ENCODE data around the gene PRELID3B.

The PRELID3B gene

DNA sequence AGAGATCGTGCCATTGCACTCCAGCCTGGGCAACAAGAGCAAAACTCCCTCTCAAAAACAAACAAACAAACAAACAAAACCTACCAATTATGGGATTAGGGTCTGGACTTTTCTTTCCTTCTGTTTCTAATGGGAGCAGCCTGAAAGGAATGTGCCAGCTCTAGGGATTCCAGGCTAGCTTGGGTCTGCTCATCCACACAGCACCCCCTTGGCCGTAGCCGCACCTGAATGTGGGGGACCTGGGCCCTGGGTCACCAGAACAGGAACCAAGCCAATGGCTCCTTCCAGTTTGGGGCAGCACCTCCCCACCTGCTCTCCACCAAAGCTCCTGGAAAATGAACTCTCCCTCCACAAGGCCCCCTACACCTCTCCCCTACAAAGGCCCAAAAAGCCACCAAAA, 42.3 kb downstream of the PRELID3B start:
- in situ Hi-C loops (cut with HindIII; ENCODE audit: low sequenced_read_pairs) = no loop called here

- in situ Hi-C loops (cut with HindIII; ENCODE audit: low sequenced_read_pairs) = no loop called here
Measured at GRCh38 chr20:58998656-58999055, 43.9 kb downstream of the PRELID3B start.

DNA sequence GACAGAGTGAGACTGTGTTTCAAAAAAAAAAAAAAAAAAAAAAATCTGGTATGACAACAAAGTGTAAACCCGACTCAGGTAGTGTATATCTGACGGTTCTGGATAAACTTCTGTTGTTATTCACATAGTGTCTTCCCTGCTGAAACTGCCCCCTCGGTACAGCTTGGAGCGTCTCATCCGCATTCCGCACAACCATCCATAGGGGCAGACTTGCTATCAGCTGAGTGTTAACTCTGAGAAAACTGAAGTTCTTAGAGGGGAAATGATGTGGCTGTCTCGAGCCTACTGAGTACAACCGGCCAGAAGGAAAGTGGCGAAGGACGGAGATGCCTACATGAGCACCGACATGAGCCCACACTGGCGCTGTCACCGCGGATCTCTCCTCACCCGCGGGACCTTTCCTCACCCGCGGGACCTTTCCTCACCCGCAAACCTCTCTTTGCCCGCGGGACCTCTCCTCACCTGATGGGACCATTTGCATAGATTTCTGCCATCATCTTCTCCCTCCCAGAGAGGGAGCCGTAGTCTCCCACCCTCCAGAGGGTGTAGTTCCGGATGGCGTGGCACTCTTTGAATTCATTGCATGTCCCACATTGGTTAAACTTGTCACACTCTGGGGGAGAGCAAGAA, 45.3 kb downstream of the PRELID3B start:
- in situ Hi-C loops (cut with HindIII; ENCODE audit: low sequenced_read_pairs) = no loop called here

- in situ Hi-C loops (cut with HindIII; ENCODE audit: low sequenced_read_pairs) = no loop called here
Measured at GRCh38 chr20:58996226-58996611, 46.4 kb downstream of the PRELID3B start.

GRCh38 chr20:58995461-58996225, 46.9 kb downstream of the PRELID3B start:
- in situ Hi-C loops (cut with HindIII; ENCODE audit: low sequenced_read_pairs) = no loop called here

GRCh38 chr20:58994390-58995159, 48.0 kb downstream of the PRELID3B start:
- in situ Hi-C loops (cut with HindIII; ENCODE audit: low sequenced_read_pairs) = no loop called here

DNA sequence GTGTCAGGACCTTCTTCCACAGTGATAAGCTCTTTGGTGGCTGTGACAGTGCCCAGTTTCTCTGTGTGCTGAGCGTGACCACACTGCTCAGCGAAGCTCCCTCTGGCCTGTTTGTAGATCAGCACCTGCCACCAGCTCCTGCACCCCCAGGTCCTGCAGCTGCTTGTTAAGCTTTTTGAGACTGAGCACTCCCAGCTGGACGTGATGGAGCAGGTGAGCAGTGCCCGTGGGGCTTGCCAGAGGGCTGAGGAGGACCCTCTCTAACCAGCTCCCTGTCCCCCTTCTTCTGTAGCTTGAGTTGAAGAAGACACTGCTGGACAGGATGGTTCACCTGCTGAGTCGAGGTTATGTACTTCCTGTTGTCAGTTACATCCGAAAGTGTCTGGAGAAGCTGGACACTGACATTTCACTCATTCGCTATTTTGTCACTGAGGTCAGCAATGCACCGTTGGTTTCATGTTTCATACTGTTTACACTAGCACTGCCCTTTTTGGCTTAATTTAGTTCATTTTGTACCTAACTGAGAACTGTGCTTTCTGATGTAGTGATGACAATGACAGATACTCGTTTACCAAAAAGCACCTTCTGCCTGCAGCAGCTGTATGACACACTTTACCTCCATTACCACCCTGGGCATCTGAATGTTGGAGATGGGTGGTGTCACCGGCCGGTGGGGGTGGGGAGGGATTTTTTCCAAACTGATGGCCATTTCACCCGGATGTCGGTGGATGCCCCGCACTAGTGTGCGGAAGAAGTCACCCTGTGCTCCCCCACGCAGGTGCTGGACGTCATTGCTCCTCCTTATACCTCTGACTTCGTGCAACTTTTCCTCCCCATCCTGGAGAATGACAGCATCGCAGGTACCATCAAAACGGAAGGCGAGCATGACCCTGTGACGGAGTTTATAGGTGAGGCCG, 49.0 kb downstream of the PRELID3B start:
- in situ Hi-C loops (cut with HindIII; ENCODE audit: low sequenced_read_pairs) = no loop called here

- in situ Hi-C loops (cut with HindIII; ENCODE audit: low sequenced_read_pairs) = no loop called here
Measured at GRCh38 chr20:58992911-58993310, 49.7 kb downstream of the PRELID3B start.

DNA sequence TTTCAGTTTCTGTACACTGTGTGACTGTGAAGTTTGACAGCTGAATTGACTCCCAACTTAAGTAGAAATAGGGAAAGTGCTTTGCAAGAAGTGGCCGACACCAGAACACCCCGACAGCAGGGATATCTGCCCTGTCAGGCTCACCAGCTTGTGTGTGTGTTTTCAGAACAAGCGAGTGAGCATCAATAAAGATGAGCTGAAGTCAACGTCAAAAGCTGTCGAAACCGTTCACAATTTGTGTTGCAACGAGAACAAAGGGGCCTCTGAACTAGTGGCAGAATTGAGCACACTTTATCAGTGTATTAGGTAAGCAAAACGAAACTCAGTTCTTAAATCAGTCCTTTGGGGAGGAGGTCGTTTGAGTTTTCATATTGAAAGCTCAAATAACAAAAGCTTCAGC, 50.9 kb downstream of the PRELID3B start:
- in situ Hi-C loops (cut with HindIII; ENCODE audit: low sequenced_read_pairs) = no loop called here

- in situ Hi-C loops (cut with HindIII; ENCODE audit: low sequenced_read_pairs) = no loop called here
Measured at GRCh38 chr20:58990651-58991445, 51.7 kb downstream of the PRELID3B start.

DNA sequence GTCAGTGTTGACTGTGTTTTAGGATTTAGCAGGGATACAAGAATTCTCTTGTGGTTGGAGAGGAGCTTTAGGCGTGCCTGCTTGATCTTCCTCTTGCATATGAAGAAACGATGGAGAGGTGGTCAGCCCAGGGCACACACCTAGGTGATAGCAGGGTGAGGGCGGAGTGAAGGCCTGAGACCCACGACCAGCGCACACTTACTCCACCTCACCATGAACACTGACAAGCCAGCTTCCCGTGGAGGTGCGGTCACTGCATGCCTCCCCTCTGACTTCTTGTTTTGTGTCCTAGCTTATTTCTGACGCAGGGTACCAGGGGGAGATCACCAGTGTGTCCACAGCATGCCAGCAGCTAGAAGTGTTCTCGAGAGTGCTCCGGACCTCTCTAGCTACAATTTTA, 53.4 kb downstream of the PRELID3B start:
- in situ Hi-C loops (cut with HindIII; ENCODE audit: low sequenced_read_pairs) = no loop called here

DNA sequence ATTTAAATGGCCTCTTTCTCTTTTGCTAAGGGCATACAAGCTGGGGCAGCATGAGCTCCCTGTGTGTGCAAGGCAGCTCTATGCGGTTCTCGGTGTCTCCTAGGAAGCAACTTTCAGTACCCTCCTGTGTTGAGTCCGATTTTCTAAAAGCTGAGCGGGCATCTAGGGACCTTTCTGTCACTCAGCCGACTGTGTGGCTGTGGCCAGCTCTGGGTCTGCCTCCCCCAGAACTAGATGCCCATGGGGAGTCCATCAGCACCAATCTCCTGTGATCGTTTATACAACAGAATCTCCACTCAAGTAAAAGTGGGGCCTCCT, 54.1 kb downstream of the PRELID3B start:
- in situ Hi-C loops (cut with HindIII; ENCODE audit: low sequenced_read_pairs) = no loop called here

- in situ Hi-C loops (cut with HindIII; ENCODE audit: low sequenced_read_pairs) = no loop called here
Measured at GRCh38 chr20:58987790-58988564, 54.6 kb downstream of the PRELID3B start.

- in situ Hi-C loops (cut with HindIII; ENCODE audit: low sequenced_read_pairs) = no loop called here
Measured at GRCh38 chr20:58986968-58987517, 55.5 kb downstream of the PRELID3B start.

- in situ Hi-C loops (cut with HindIII; ENCODE audit: low sequenced_read_pairs) = no loop called here
Measured at GRCh38 chr20:58986286-58986967, 56.2 kb downstream of the PRELID3B start.

- in situ Hi-C loops (cut with HindIII; ENCODE audit: low sequenced_read_pairs) = no loop called here
Measured at GRCh38 chr20:58985656-58986055, 56.9 kb downstream of the PRELID3B start.

GRCh38 chr20:58984691-58985090, 57.9 kb downstream of the PRELID3B start:
- in situ Hi-C loops (cut with HindIII; ENCODE audit: low sequenced_read_pairs) = no loop called here

Data from DLD1 (cell line).